GM08714 (cell line): ENCODE results near the gene SEMA3F.

Experiments used
- H3K4me3 ChIP-seq: fragments of 200-500 bp; sonication (Bioruptor generic); 2 replicates; pipeline ENCODE4 v1.5.1; 2014; ENCODE audit warnings: mild to moderate bottlenecking, low read length, inconsistent platforms
- ZNF274 ChIP-seq: IDR thresholded peaks from 2 replicates; pipeline ENCODE4 v1.6.1; 2012; ENCODE audit warnings: mild to moderate bottlenecking, low read depth, low read length

Gene SEMA3F

DNA sequence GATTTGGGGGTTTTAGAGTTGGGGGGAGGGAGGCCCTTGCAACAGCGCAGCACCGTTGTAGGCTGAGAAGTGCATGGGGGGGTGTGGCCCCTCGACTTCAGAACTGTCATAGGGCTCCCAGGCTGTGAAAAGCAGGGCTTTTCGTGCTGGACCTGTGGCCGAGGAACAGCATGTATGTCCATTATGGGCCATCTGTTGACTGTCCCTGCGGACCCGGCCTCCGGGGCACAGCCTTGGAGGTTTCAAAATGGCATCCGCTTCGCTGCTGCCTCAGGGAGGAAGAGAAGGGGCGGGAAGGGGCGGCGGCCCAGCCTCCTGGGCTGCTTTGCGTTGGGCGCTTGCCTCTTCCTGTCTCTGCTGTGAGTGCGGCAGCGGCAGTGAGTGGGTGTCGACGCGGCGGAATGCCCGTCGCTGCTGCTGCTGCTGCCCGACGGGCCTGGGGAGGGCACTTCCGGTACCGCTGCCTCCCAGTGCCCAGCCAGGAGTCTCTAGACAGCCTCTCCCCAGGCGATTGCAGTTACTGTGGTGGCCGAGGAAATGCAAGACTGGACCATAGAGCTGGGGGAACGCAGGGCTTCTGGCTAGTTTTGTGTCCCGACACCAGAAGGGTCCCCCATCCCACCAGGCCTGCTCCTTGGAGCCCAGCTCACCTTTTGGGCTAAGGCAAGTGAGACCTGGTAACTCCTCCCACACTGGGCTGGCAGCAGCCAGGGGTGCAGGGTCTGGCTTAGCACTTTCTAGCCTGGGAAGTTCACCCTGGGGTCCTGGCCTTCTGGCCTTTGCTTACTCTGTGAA, 82.8 kb downstream of the SEMA3F start:
- no peak for TF ChIP-seq ZNF274
- H3K4me3 ChIP-seq, result peak overlapping the region; percentile 71

DNA sequence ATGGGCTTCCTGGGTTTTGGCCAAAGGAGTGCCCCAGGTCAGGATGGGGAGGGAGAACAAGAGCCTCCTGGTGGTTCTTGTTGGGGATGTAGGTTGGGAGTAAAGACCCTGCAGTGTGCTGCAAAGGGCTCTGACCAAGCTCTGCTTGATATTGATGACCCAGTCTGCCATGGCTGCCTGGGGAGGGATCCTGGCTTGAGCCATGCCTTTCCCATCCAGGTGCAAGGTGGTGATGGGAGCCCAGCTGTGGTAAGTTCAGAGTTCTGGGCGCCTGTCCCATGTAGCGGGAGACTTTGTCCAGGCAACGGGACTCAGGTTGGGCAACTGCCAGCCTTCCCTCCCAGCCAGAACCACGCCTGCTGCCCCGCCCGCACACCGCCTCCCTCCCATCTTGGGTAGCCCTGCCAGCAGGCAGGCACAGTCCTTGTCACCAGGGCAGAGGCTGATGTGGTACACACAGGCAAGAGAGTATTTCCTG, 83.5 kb downstream of the SEMA3F start:
- no peak for TF ChIP-seq ZNF274
- H3K4me3 ChIP-seq, result peak overlapping the region; percentile 71; the same call in 1 of the 2 replicates
